Mesenchymal stem cell (in vitro differentiated cells and primary cell): ENCODE measurements around the gene MEIKIN.

Source experiments
- DNase-seq: peaks from one replicate; pipeline ENCODE4 v3.0.0-alpha.2; 2013
- H2AFZ ChIP-seq: one replicate; pipeline ENCODE4 v1.6.1; 2013; ENCODE audit warnings: low read depth, mild to moderate bottlenecking, control low read depth, inconsistent platforms, low read length, moderate library complexity
- H2AK5ac ChIP-seq: 2 replicates; pipeline ENCODE4 v1.6.1; 2013; ENCODE audit warnings: low read length, moderate library complexity, mild to moderate bottlenecking, inconsistent platforms; ENCODE audit not compliant: severe bottlenecking
- H2BK120ac ChIP-seq: one replicate; pipeline ENCODE4 v1.6.1; 2013; ENCODE audit warnings: low read depth, mild to moderate bottlenecking, inconsistent platforms, low read length, moderate library complexity
- H2BK12ac ChIP-seq, 2 experiments: one replicate each; pipeline ENCODE4 v1.6.1; 2013; ENCODE audit warnings: inconsistent platforms in 2 of 2, low read length in 2 of 2, mild to moderate bottlenecking in 2 of 2, moderate library complexity in 2 of 2, control low read depth in 1 of 2
- H2BK15ac ChIP-seq: one replicate; pipeline ENCODE4 v1.6.1; 2013; ENCODE audit warnings: mild to moderate bottlenecking, low read depth, inconsistent platforms; ENCODE audit not compliant: poor library complexity, severe bottlenecking
- H2BK5ac ChIP-seq: 2 replicates; pipeline ENCODE4 v1.6.1; 2013; ENCODE audit warnings: low read depth, mild to moderate bottlenecking, low read length, control low read depth, inconsistent platforms; ENCODE audit not compliant: poor library complexity, severe bottlenecking
- H3K14ac ChIP-seq, 2 experiments: one replicate each; pipeline ENCODE4 v1.6.1; 2013; ENCODE audit warnings: inconsistent platforms in 2 of 2, low read length in 2 of 2, control low read depth in 1 of 2, mild to moderate bottlenecking in 1 of 2, moderate library complexity in 1 of 2
- H3K18ac ChIP-seq, 2 experiments: one replicate each; pipeline ENCODE4 v1.6.1; 2013; ENCODE audit warnings: inconsistent platforms in 2 of 2, low read length in 2 of 2, control low read depth in 1 of 2, low read depth in 1 of 2, mild to moderate bottlenecking in 1 of 2
- H3K23ac ChIP-seq, 2 experiments: one replicate each; pipeline ENCODE4 v1.6.1; 2013; ENCODE audit warnings: inconsistent platforms in 2 of 2, low read length in 2 of 2, mild to moderate bottlenecking in 2 of 2, moderate library complexity in 2 of 2, control low read depth in 1 of 2
- H3K27ac ChIP-seq: 2 replicates; pipeline ENCODE4 v1.5.1; 2013; ENCODE audit warnings: mild to moderate bottlenecking, moderate library complexity, low read length, control low read depth, inconsistent platforms; ENCODE audit not compliant: poor library complexity, severe bottlenecking
- H3K27me3 ChIP-seq, 2 experiments: 2 replicates each; pipeline versions ENCODE4 v1.6.1 to v1.7.0; 2013; ENCODE audit warnings: low read length in 2 of 2, mild to moderate bottlenecking in 2 of 2, moderate library complexity in 2 of 2, control low read depth in 1 of 2, inconsistent platforms in 1 of 2; ENCODE audit not compliant: control insufficient read depth in 1 of 2, insufficient read depth in 1 of 2
- H3K36me3 ChIP-seq, 2 experiments: 2 replicates each; pipeline versions ENCODE4 v1.6.1 to v1.7.0; 2013; ENCODE audit warnings: low read length in 2 of 2, control low read depth in 1 of 2, inconsistent platforms in 1 of 2, low read depth in 1 of 2, mild to moderate bottlenecking in 1 of 2; ENCODE audit not compliant: insufficient read depth in 2 of 2, control insufficient read depth in 1 of 2
- H3K4ac ChIP-seq, 2 experiments: one replicate each; pipeline ENCODE4 v1.6.1; 2013; ENCODE audit warnings: inconsistent platforms in 2 of 2, low read length in 2 of 2, mild to moderate bottlenecking in 2 of 2, moderate library complexity in 2 of 2, control low read depth in 1 of 2, low read depth in 1 of 2
- H3K4me1 ChIP-seq: 2 replicates; pipeline ENCODE4 v1.6.1; 2013; ENCODE audit warnings: low read depth, low read length, control low read depth; ENCODE audit not compliant: control insufficient read depth, insufficient read depth
- H3K4me2 ChIP-seq: 2 replicates; pipeline ENCODE4 v1.6.1; 2013; ENCODE audit warnings: low read length, mild to moderate bottlenecking, inconsistent platforms; ENCODE audit not compliant: poor library complexity, severe bottlenecking
- H3K4me3 ChIP-seq, 2 experiments: 2 replicates each; pipeline versions ENCODE4 v1.5.1 to v1.7.0; 2013; ENCODE audit warnings: low read length in 2 of 2, mild to moderate bottlenecking in 2 of 2, control low read depth in 1 of 2, low read depth in 1 of 2; ENCODE audit not compliant: insufficient read depth in 1 of 2
- H3K79me1 ChIP-seq: replicated peaks from 2 replicates; pipeline ENCODE4 v1.6.1; 2013; ENCODE audit warnings: mild to moderate bottlenecking, control low read depth, low read length, inconsistent platforms; ENCODE audit not compliant: poor library complexity, severe bottlenecking
- H3K9ac ChIP-seq: 2 replicates; pipeline ENCODE4 v1.7.0; 2013; ENCODE audit warnings: mild to moderate bottlenecking, low read length, moderate library complexity
- H3K9me3 ChIP-seq: 2 replicates; pipeline ENCODE4 v1.7.0; 2013; ENCODE audit warnings: mild to moderate bottlenecking, low read length; ENCODE audit not compliant: control insufficient read depth
- H4K8ac ChIP-seq: one replicate; pipeline ENCODE4 v1.6.1; 2013; ENCODE audit warnings: inconsistent platforms, mild to moderate bottlenecking, low read length, moderate library complexity
- H4K91ac ChIP-seq: one replicate; pipeline ENCODE4 v1.6.1; 2013; ENCODE audit warnings: mild to moderate bottlenecking, low read length, inconsistent platforms
- WGBS: methylation state at CpG from one replicate; pipeline ENCODE4 v1.1.7; 2013; ENCODE audit warnings: mixed read lengths; 5-methylcytosine and 5-hydroxymethylcytosine counted together

Gene MEIKIN

GRCh38 chr5:131786036-131786435, 159.4 kb downstream of the MEIKIN start:
- H2AK5ac ChIP-seq: no peak overlapping the region
- no peak overlapping the region for H2BK12ac ChIP-seq
- no peak overlapping the region for H4K8ac ChIP-seq
- H3K27ac ChIP-seq: no peak overlapping the region
- no peak overlapping the region for H2BK5ac ChIP-seq
- peaks cover 2% of the 10 kb centered on the region for H3K4me1 ChIP-seq
- H3K23ac ChIP-seq: no peak overlapping the region
- H3K27me3 ChIP-seq: no peaks in the 10 kb centered on the region
- H3K36me3 ChIP-seq: peaks cover 0 to 19% of the 10 kb centered on the region in 2 experiments
- H2AFZ ChIP-seq: no peak overlapping the region
- no peak overlapping the region for H3K18ac ChIP-seq
- H3K4me2 ChIP-seq: no peak overlapping the region
- no peak overlapping the region for H2BK120ac ChIP-seq
- no peak for DNase-seq
- H4K91ac ChIP-seq: no peak overlapping the region
- no peak overlapping the region for H3K9ac ChIP-seq
- no peak overlapping the region for H3K14ac ChIP-seq
- peaks cover 2% of the 10 kb centered on the region for H3K79me1 ChIP-seq
- 100% methylated on average over 1 of the region's 1 CpG for WGBS
- no peaks in the 10 kb centered on the region for H3K9me3 ChIP-seq
- H2BK15ac ChIP-seq: no peak overlapping the region
- no peak overlapping the region for H3K4ac ChIP-seq
- H3K4me3 ChIP-seq: no peak overlapping the region

GRCh38 chr5:131783874-131784273, 161.6 kb downstream of the MEIKIN start:
- Histone ChIP-seq H4K91ac (no peak overlapping the region), H3K9ac (no peak overlapping the region), H3K18ac (no peak overlapping the region), H3K4ac (no peak overlapping the region), H2BK5ac (no peak overlapping the region), H3K4me1 (no peaks in the 10 kb centered on the region), H3K4me2 (no peak overlapping the region), H3K14ac (no peak overlapping the region), H2BK120ac (no peak overlapping the region), H2AK5ac (no peak overlapping the region), H4K8ac (no peak overlapping the region), H3K27me3 (no peaks in the 10 kb centered on the region), H3K79me1 (peaks cover 2% of the 10 kb centered on the region), H2BK15ac (no peak overlapping the region), H2BK12ac (no peak overlapping the region), H3K27ac (no peak overlapping the region), H3K4me3 (no peak overlapping the region), H3K9me3 (no peaks in the 10 kb centered on the region), H2AFZ (no peak overlapping the region), H3K23ac (no peak overlapping the region), H3K36me3 (peaks cover 0 to 17% of the 10 kb centered on the region in 2 experiments)
- 100% methylated on average over 1 of the region's 1 CpG for WGBS
- no peak for DNase-seq

- Histone ChIP-seq H3K14ac (no peak overlapping the region), H3K18ac (no peak overlapping the region), H3K27ac (no peak overlapping the region), H3K4ac (no peak overlapping the region), H2BK15ac (no peak overlapping the region), H4K91ac (no peak overlapping the region), H3K9me3 (no peaks in the 10 kb centered on the region), H3K79me1 (peaks cover 2% of the 10 kb centered on the region), H2AFZ (no peak overlapping the region), H3K9ac (no peak overlapping the region), H3K27me3 (no peaks in the 10 kb centered on the region), H2BK120ac (no peak overlapping the region), H3K36me3 (peaks cover 0 to 17% of the 10 kb centered on the region in 2 experiments), H3K4me2 (no peak overlapping the region), H4K8ac (no peak overlapping the region), H3K4me1 (no peaks in the 10 kb centered on the region), H3K4me3 (no peak overlapping the region), H2BK5ac (no peak overlapping the region), H3K23ac (no peak overlapping the region), H2BK12ac (no peak overlapping the region), H2AK5ac (no peak overlapping the region)
- no CpG with 5 or more reads among the region's 1 CpG for WGBS
- no peak for DNase-seq
These were observed 162.1 kb downstream of the MEIKIN start for GRCh38 chr5:131783357-131783756.

- Histone ChIP-seq H2BK5ac (no peak overlapping the region), H2AFZ (no peak overlapping the region), H3K9ac (no peak overlapping the region), H4K91ac (no peak overlapping the region), H3K14ac (no peak overlapping the region), H3K4ac (no peak overlapping the region), H2BK120ac (no peak overlapping the region), H3K27ac (no peak overlapping the region), H3K79me1 (peaks cover 2% of the 10 kb centered on the region), H2AK5ac (no peak overlapping the region), H3K23ac (no peak overlapping the region), H2BK12ac (no peak overlapping the region), H3K4me2 (no peak overlapping the region), H3K4me1 (no peaks in the 10 kb centered on the region), H3K18ac (no peak overlapping the region), H3K36me3 (peaks cover 0 to 13% of the 10 kb centered on the region in 2 experiments), H3K9me3 (no peaks in the 10 kb centered on the region), H2BK15ac (no peak overlapping the region), H3K4me3 (no peak overlapping the region), H4K8ac (no peak overlapping the region), H3K27me3 (no peaks in the 10 kb centered on the region)
- WGBS: 100% methylated on average over 1 of the region's 11 CpGs
- no peak for DNase-seq
These were observed 162.7 kb downstream of the MEIKIN start for GRCh38 chr5:131782717-131783116.
